ENCODE data around the gene DNAJC16.

The DNAJC16 gene

GRCh38 chr1:15622712-15623373 is 96.2 kb downstream of the DNAJC16 start:
- FAIRE-seq: no peak

DNA sequence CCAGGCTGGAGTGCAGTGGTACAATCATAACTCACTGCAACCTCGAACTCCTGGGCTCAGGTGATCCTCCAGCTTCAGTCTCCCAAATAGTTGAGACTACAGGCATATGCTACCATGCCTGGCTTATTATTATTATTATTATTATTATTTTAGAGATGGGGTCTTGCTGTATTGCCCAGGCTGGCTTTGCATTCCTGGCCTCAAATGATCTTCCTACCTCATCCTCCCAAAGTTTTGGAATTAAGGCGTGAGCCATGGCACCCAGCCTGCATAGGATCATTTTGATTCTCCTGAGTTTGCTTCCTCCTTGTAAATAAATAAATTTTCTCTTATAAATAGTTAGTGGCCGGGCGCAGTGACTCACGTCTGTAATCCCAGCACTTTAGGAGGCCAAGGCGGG is 96.8 kb downstream of the DNAJC16 start:
- no peak for FAIRE-seq

DNA sequence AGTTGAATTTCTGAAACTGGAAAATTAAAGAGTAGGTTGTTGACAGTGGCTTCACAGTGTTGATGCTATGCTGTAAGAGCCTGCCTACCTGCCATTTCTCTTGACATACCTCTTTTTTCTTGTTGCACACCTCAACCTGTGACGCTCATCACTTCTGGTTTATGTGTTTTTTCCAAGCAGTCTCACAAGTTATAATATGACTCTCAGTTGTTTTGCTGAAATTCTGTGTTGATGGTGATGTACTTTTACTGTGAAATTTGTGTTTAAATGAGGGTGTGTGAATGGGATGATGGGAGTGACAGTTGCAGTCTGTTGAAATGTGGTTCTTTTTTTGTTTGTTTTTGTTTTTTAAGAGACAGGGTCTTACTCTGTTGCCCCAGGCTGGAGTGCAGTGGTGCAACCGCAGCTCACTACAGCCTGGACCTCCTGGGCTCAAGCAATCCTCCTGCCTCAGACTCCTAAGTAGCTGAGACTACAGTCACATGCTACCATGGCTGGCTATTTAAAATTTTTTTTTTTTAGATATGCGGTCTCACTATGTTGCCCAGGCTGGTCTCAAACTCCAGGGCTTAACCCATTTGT is 97.6 kb downstream of the DNAJC16 start:
- FAIRE-seq: no peak

DNA sequence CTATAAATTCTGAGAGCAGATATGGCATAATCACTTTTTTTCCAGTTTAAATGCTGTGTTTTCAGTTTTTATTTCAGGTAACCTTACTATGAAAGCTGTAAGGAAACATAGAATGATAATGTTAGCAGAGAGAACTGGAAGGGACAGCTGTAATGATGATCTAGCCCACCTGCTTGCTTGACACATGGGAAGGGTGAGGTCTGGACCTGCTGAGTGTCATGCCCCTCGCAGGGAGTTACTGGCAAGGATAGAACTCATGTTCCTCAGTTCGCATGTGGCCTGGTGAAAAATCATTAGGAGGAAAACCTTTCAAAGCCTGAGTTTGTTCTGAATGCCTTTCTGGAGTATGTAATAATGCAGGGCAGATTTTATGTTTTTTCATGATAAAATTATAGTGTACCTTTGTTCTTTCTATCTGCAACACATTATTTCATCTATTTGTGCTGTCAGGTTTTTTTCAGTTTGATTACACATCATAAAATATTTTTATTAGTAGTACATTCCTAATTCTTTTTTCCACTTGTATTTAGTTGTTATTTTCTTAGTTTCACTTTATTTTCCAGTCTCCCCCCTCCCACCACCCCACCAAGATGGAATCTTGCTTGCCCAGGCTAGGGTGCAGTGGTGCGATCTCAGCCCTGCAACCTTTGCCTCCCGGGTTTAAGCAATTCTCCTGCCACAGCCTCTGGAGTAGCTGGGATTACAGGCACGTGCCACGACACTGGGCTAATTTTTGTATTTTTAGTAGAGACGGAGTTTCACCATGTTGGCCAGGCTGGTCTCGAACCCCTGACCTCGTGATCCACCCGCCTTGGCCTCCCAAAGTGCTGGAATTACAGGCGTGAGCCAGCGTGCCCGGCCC is 98.6 kb downstream of the DNAJC16 start:
- peak; percentile 31 for FAIRE-seq
